OCI-LY1 (cell line): ENCODE results near the gene HSF4.
A peak's percentile ranks its signal among the peaks of the same experiment; 100 is the strongest.

Experiments used
- H2AFZ ChIP-seq: fragments of 200-600 bp; sonication (generic), shearing (Covaris generic); 2 replicates; pipeline ENCODE4 v1.6.0; 2014; ENCODE audit warnings: antibody characterized with exemption, mild to moderate bottlenecking, low read length
- H3F3A ChIP-seq: fragments of 200-600 bp; sonication (generic), shearing (Covaris generic); 2 replicates; pipeline ENCODE4 v1.6.0; 2014; ENCODE audit warnings: mild to moderate bottlenecking, antibody characterized with exemption, low read length, moderate library complexity; ENCODE audit not compliant: insufficient read depth
- H3K27ac ChIP-seq: fragments of 200-600 bp; sonication (generic); 2 replicates; pipeline ENCODE4 v1.5.1; 2014; ENCODE audit warnings: low read length, mixed run types, mild to moderate bottlenecking, low read depth; ENCODE audit not compliant: poor library complexity, severe bottlenecking
- H3K27me3 ChIP-seq: fragments of 200-600 bp; sonication (generic); 2 replicates; pipeline ENCODE4 v1.6.0; 2014; ENCODE audit warnings: antibody characterized with exemption, mild to moderate bottlenecking, low read length, moderate library complexity; ENCODE audit not compliant: insufficient read depth
- H3K36me3 ChIP-seq: fragments of 200-600 bp; sonication (generic); 2 replicates; pipeline ENCODE4 v1.6.1; 2014; ENCODE audit warnings: mild to moderate bottlenecking, antibody characterized with exemption, low read length, moderate library complexity, mixed read lengths; ENCODE audit not compliant: insufficient read depth
- H3K4me1 ChIP-seq: fragments of 200-600 bp; sonication (generic); 2 replicates; pipeline ENCODE4 v1.5.1; 2014; ENCODE audit warnings: mild to moderate bottlenecking, low read length, moderate library complexity; ENCODE audit not compliant: insufficient read depth, severe bottlenecking
- H3K4me2 ChIP-seq: fragments of 200-600 bp; sonication (generic), shearing (Covaris generic); 2 replicates; pipeline ENCODE4 v1.6.1; 2014; ENCODE audit warnings: low read length
- H3K4me3 ChIP-seq: fragments of 200-600 bp; sonication (generic); 2 replicates; pipeline ENCODE4 v1.5.1; 2014; ENCODE audit warnings: low read length, low read depth, mild to moderate bottlenecking, mixed read lengths; ENCODE audit not compliant: poor library complexity, severe bottlenecking
- H3K79me2 ChIP-seq: fragments of 200-600 bp; shearing (Covaris generic); 2 replicates; pipeline ENCODE4 v1.6.1; 2016; ENCODE audit warnings: mixed run types, low read length, mixed read lengths; ENCODE audit not compliant: insufficient read depth
- H3K9ac ChIP-seq: fragments of 200-600 bp; sonication (generic), shearing (Covaris generic); 2 replicates; pipeline ENCODE4 v1.6.1; 2014; ENCODE audit warnings: mild to moderate bottlenecking, low read length, mixed read lengths
- H3K9me2 ChIP-seq: fragments of 200-600 bp; sonication (generic), shearing (Covaris generic); 2 replicates; pipeline ENCODE4 v1.6.1; 2014; ENCODE audit warnings: low read depth, mild to moderate bottlenecking, low read length, mixed read lengths
- H3K9me3 ChIP-seq: fragments of 200-600 bp; shearing (Covaris generic); 2 replicates; pipeline ENCODE4 v1.6.1; 2014; ENCODE audit warnings: low read length, mixed read lengths
- H4K20me1 ChIP-seq: fragments of 200-600 bp; sonication (generic), shearing (Covaris generic); 2 replicates; pipeline ENCODE4 v1.6.0; 2016; ENCODE audit warnings: mild to moderate bottlenecking, low read length; ENCODE audit not compliant: insufficient read depth
- EZH2 ChIP-seq: fragments of 200-600 bp; sonication (generic), shearing (Covaris generic); IDR thresholded peaks from 2 replicates; pipeline ENCODE4 v1.8.0; 2017; ENCODE audit warnings: borderline replicate concordance, mixed run types, mild to moderate bottlenecking, antibody characterized with exemption, low read length, moderate library complexity, mixed read lengths
- TF ChIP-seq, protein P1 (sequence below): fragments of 200-600 bp; sonication (generic), shearing (Covaris generic); IDR thresholded peaks from 2 replicates; pipeline ENCODE4 v1.5.1; 2017; ENCODE audit warnings: mild to moderate bottlenecking, antibody characterized with exemption, low read length, moderate library complexity, mixed read lengths

Gene HSF4

DNA sequence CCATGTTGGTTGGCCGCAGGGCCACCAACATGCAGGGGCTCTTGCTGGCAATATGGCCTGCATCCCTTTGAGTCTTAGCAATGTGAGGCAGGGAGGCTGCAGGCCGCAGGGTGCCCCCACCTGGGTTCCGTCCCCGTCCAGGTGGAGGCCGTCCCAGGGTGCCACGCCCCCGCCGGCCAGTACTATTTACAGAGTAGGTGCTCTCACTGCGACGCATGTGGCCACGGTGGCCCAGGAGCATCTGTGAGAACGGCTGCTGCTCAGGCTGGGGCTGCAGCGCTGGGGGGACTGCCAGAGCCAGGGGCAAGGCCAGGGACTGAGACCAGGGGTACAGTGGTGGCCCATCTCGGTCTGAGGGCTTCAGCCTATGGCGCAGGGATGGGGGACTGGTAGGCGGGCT is 15.6 kb downstream of the HSF4 start:
- Histone ChIP-seq H3F3A (no peaks in the 10 kb centered on the region), H3K9me3 (no peaks in the 10 kb centered on the region), H3K4me1 (peaks cover 26% of the 10 kb centered on the region), H3K4me3 (no peak overlapping the region), H3K27ac (no peak overlapping the region), H3K79me2 (no peaks in the 10 kb centered on the region), H3K36me3 (no peaks in the 10 kb centered on the region), H3K27me3 (peaks cover 11% of the 10 kb centered on the region; the same call in 1 of the 2 replicates), H3K9me2 (no peaks in the 10 kb centered on the region), H3K4me2 (no peak overlapping the region), H3K9ac (no peak overlapping the region), H2AFZ (no peak overlapping the region), H4K20me1 (no peaks in the 10 kb centered on the region)
- TF ChIP-seq, protein P1, sequence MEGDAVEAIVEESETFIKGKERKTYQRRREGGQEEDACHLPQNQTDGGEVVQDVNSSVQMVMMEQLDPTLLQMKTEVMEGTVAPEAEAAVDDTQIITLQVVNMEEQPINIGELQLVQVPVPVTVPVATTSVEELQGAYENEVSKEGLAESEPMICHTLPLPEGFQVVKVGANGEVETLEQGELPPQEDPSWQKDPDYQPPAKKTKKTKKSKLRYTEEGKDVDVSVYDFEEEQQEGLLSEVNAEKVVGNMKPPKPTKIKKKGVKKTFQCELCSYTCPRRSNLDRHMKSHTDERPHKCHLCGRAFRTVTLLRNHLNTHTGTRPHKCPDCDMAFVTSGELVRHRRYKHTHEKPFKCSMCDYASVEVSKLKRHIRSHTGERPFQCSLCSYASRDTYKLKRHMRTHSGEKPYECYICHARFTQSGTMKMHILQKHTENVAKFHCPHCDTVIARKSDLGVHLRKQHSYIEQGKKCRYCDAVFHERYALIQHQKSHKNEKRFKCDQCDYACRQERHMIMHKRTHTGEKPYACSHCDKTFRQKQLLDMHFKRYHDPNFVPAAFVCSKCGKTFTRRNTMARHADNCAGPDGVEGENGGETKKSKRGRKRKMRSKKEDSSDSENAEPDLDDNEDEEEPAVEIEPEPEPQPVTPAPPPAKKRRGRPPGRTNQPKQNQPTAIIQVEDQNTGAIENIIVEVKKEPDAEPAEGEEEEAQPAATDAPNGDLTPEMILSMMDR, result no peak
- TF ChIP-seq EZH2, result no peak

DNA sequence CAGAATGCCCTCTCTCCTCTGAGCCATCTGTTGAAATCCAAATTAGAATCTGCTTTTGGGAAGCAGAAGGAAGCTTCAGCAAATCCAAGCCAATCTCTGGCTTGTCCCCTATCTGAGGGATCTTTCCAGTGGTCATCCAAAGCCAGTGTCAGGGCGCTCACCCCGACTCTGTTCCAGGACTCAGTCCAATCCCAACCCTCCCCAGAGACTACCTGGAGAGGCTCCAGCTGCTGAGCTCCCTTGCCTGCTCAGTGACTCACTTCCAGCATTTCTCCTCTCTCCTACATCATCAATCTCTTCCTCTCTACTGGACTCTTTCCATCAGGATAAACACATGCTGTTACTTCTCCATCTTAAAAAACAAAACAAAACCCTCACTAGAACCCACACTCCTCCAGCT is 16.8 kb downstream of the HSF4 start:
- no peak overlapping the region for H3K27ac ChIP-seq
- TF ChIP-seq, protein P1, result no peak
- TF ChIP-seq EZH2, result no peak
- H3K4me3 ChIP-seq, result no peak overlapping the region
- no peaks in the 10 kb centered on the region for H3K9me3 ChIP-seq
- H3K79me2 ChIP-seq, result no peaks in the 10 kb centered on the region
- no peaks in the 10 kb centered on the region for H3F3A ChIP-seq
- H4K20me1 ChIP-seq, result no peaks in the 10 kb centered on the region
- H3K27me3 ChIP-seq, result peaks cover 9% of the 10 kb centered on the region; the same call in 1 of the 2 replicates
- H3K9ac ChIP-seq, result no peak overlapping the region
- peaks cover 26% of the 10 kb centered on the region for H3K4me1 ChIP-seq
- no peaks in the 10 kb centered on the region for H3K36me3 ChIP-seq
- no peak overlapping the region for H3K4me2 ChIP-seq
- H2AFZ ChIP-seq, result no peak overlapping the region
- H3K9me2 ChIP-seq, result no peaks in the 10 kb centered on the region

DNA sequence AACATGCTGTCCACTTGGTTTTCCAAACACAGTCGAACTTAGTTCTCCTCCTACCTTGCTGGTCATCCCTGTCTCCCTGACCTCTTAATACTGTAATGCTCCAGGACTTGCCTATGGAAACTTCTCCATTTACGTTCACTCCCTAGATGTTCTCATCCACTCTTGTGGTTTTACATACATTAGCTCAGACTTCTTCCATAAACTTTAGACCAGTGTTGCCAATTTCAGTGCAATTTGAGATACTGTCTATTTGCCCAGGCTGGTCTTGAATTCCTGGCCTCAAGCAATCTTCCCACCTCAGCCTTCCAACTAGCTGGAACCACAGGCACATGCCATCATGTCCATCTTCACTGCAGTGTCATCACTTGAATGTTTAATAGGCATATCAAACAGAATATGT is 17.7 kb downstream of the HSF4 start:
- H3K9ac ChIP-seq, result no peak overlapping the region; the same call in 1 of the 2 replicates
- H3F3A ChIP-seq, result no peaks in the 10 kb centered on the region
- TF ChIP-seq EZH2, result no peak
- TF ChIP-seq, protein P1, result no peak
- no peaks in the 10 kb centered on the region for H3K36me3 ChIP-seq
- no peaks in the 10 kb centered on the region for H4K20me1 ChIP-seq
- H3K27me3 ChIP-seq, result peaks cover 5% of the 10 kb centered on the region; the same call in 1 of the 2 replicates
- no peak overlapping the region for H2AFZ ChIP-seq
- no peak overlapping the region for H3K4me3 ChIP-seq
- no peaks in the 10 kb centered on the region for H3K9me2 ChIP-seq
- H3K27ac ChIP-seq, result no peak overlapping the region
- H3K4me2 ChIP-seq, result peak overlapping the region; percentile 82
- H3K4me1 ChIP-seq, result peaks cover 26% of the 10 kb centered on the region
- H3K9me3 ChIP-seq, result no peaks in the 10 kb centered on the region
- no peaks in the 10 kb centered on the region for H3K79me2 ChIP-seq
